GM18499 (cell line): ENCODE data around the gene ALK.

Experiments
- ATAC-seq: cut with Tn5 transposase; IDR thresholded peaks from one replicate; pipeline ENCODE4 v1.9.1; 2021; ENCODE audit warnings: moderate number of reproducible peaks; ENCODE audit not compliant: insufficient read depth, unreplicated experiment

ALK gene

GRCh38 chr2:29440921-29441623 is 480.3 kb downstream of the ALK start:
- ATAC-seq = no peak

GRCh38 chr2:29433920-29434319 is 487.5 kb downstream of the ALK start:
- no peak for ATAC-seq

GRCh38 chr2:29433128-29433527 is 488.3 kb downstream of the ALK start:
- ATAC-seq = no peak

- no peak for ATAC-seq
These were observed 489.9 kb downstream of the ALK start for GRCh38 chr2:29431485-29431884.

- ATAC-seq = no peak
These were observed 490.8 kb downstream of the ALK start for GRCh38 chr2:29430382-29431112.

GRCh38 chr2:29426354-29426753 is 495.0 kb downstream of the ALK start:
- ATAC-seq = no peak

- no peak for ATAC-seq
These were observed 495.5 kb downstream of the ALK start for GRCh38 chr2:29425866-29426265.

- ATAC-seq = no peak
These were observed 498.2 kb downstream of the ALK start for GRCh38 chr2:29423061-29423666.

- no peak for ATAC-seq
These were observed 500.2 kb downstream of the ALK start for GRCh38 chr2:29420999-29421782.

- no peak for ATAC-seq
These were observed 500.9 kb downstream of the ALK start for GRCh38 chr2:29420464-29420863.

GRCh38 chr2:29417630-29418029 is 503.8 kb downstream of the ALK start:
- no peak for ATAC-seq

GRCh38 chr2:29412197-29412925 is 509.0 kb downstream of the ALK start:
- no peak for ATAC-seq

GRCh38 chr2:29405707-29406106 is 515.7 kb downstream of the ALK start:
- ATAC-seq = no peak

- no peak for ATAC-seq
These were observed 516.1 kb downstream of the ALK start for GRCh38 chr2:29405266-29405665.

- no peak for ATAC-seq
These were observed 519.4 kb downstream of the ALK start for GRCh38 chr2:29401994-29402393.

- no peak for ATAC-seq
These were observed 520.3 kb downstream of the ALK start for GRCh38 chr2:29400930-29401653.

- no peak for ATAC-seq
These were observed 522.8 kb downstream of the ALK start for GRCh38 chr2:29398384-29399237.

- ATAC-seq = no peak
These were observed 523.7 kb downstream of the ALK start for GRCh38 chr2:29397713-29398112.

GRCh38 chr2:29397039-29397438 is 524.3 kb downstream of the ALK start:
- ATAC-seq = no peak
